ENCODE data around the gene SMYD3.

DNA sequence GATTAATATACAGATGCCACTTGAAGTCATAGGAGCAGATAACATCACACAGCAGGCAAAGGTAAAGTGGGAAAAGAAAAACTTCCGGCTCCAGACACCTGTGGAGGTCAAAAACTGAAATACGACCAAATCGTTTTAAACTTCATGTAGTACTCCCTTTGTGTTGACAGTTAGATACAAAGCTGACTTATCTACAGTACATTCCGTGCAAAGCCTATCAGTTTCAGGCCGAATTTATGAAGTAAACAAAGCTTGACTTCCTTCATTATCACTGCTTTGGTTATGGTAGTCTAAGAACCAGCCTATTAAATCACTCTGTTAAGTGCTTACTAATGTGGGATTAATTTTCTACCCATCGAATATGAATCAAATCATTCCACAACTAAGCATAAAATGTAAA lies 156.3 kb downstream of the SMYD3 start:
- TF ChIP-seq CBX2 (IDR thresholded peaks at IDR 0.05; ENCODE audit: borderline replicate concordance, low read depth) (no peak), ESRRA (IDR thresholded peaks at IDR 0.05; ENCODE audit: borderline replicate concordance, low read length) (no peak), CTCF (IDR thresholded peaks at IDR 0.05) (no peak)
